ENCODE measurements around the gene HMX3.

- TF ChIP-seq CTCF (IDR thresholded peaks at IDR 0.05) (no peak), POLR2A (IDR thresholded peaks at IDR 0.05) (no peak)
Observed at GRCh38 chr10:123134343-123134914, 1.3 kb upstream of the HMX3 start.
